ENCODE results near the gene CSRNP2.
A peak's percentile ranks its signal among the peaks of the same experiment; 100 is the strongest.
"Not testable (repeated sequence)": the region's sequence is repeated elsewhere in the genome, so short reads cannot be mapped to it uniquely, and the experiment has no call there.

The CSRNP2 gene

GRCh38 chr12:51083126-51083833 lies at the start of gene CSRNP2:
Gene CSRNP2, minus strand, starts transcription at chr12:51083596. Its CDS starts 7,035 bp downstream, at chr12:51076561.
- peak; percentile 97 for DNase-seq

GRCh38 chr12:51132693-51133092 lies 49.3 kb upstream of the CSRNP2 start:
- DNase-seq = no peak

- no peak for DNase-seq
Measured at GRCh38 chr12:51131745-51132521, 48.5 kb upstream of the CSRNP2 start.

- DNase-seq = no peak
Measured at GRCh38 chr12:51128919-51129318, 45.5 kb upstream of the CSRNP2 start.

- no peak for DNase-seq
Measured at GRCh38 chr12:51127050-51127729, 43.8 kb upstream of the CSRNP2 start.

- DNase-seq = no peak
Measured at GRCh38 chr12:51126297-51126696, 42.9 kb upstream of the CSRNP2 start.

GRCh38 chr12:51124504-51124903 lies 41.1 kb upstream of the CSRNP2 start:
- DNase-seq = no peak

- DNase-seq = no peak
Measured at GRCh38 chr12:51122844-51123243, 39.4 kb upstream of the CSRNP2 start.

- DNase-seq = peak; percentile 98
Measured at GRCh38 chr12:51118706-51119105, 35.3 kb upstream of the CSRNP2 start.

GRCh38 chr12:51115533-51115932 lies 32.1 kb upstream of the CSRNP2 start:
- no peak for DNase-seq

GRCh38 chr12:51108136-51108535 lies 24.7 kb upstream of the CSRNP2 start:
- no peak for DNase-seq

- DNase-seq = no peak
Measured at GRCh38 chr12:51103977-51104376, 20.6 kb upstream of the CSRNP2 start.

- no peak for DNase-seq
Measured at GRCh38 chr12:51098611-51099010, 15.2 kb upstream of the CSRNP2 start.

- no peak for DNase-seq
Measured at GRCh38 chr12:51090705-51091229, 7.4 kb upstream of the CSRNP2 start.

GRCh38 chr12:51087818-51088217 lies 4.4 kb upstream of the CSRNP2 start:
- DNase-seq = no peak

- no peak for DNase-seq
Measured at GRCh38 chr12:51086933-51087332, 3.5 kb upstream of the CSRNP2 start.

- no peak for DNase-seq
Measured at GRCh38 chr12:51085757-51086156, 2.4 kb upstream of the CSRNP2 start.

GRCh38 chr12:51082561-51083125 lies 753 bp downstream of the CSRNP2 start:
- DNase-seq = no peak

- no peak for DNase-seq
Measured at GRCh38 chr12:51081421-51081820, 2.0 kb downstream of the CSRNP2 start.

GRCh38 chr12:51080136-51080535 lies 3.3 kb downstream of the CSRNP2 start:
- no peak for DNase-seq

- DNase-seq = not testable (repeated sequence)
Measured at GRCh38 chr12:51078866-51079265, 4.5 kb downstream of the CSRNP2 start.

GRCh38 chr12:51078346-51078745 lies 5.0 kb downstream of the CSRNP2 start:
- DNase-seq = not testable (repeated sequence)

- no peak for DNase-seq
Measured at GRCh38 chr12:51077930-51078329, 5.5 kb downstream of the CSRNP2 start.

Data from NCI-H226 (cell line).